GM19193 (cell line): Measurements from ENCODE around the gene TMEM161B.

Experiments
- POLR2A ChIP-seq: IDR thresholded peaks from 4 replicates; pipeline ENCODE4 v1.6.1; 2011; ENCODE audit not compliant: insufficient read depth, insufficient read length; ENCODE audit errors: extremely low read depth

Gene TMEM161B

DNA sequence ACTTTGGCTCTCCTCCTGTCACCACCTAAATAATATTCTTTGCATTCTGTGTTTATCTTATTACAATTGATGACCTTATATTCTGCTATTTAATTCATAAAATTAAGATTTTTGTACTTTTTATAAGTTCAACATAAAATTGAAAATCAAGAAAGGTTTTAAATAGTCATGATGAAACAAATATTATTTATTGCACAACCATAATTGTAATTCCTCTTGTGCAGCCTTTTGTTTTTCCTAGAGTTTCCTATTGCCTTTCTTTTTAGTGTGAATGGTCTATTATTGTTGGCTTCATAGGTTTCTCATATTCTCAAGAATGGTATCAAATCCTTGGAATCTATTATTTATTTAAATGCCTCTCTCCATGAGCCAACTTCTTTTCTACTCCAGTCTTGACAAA is 117.9 kb downstream of the TMEM161B start:
- no peak for TF ChIP-seq POLR2A

DNA sequence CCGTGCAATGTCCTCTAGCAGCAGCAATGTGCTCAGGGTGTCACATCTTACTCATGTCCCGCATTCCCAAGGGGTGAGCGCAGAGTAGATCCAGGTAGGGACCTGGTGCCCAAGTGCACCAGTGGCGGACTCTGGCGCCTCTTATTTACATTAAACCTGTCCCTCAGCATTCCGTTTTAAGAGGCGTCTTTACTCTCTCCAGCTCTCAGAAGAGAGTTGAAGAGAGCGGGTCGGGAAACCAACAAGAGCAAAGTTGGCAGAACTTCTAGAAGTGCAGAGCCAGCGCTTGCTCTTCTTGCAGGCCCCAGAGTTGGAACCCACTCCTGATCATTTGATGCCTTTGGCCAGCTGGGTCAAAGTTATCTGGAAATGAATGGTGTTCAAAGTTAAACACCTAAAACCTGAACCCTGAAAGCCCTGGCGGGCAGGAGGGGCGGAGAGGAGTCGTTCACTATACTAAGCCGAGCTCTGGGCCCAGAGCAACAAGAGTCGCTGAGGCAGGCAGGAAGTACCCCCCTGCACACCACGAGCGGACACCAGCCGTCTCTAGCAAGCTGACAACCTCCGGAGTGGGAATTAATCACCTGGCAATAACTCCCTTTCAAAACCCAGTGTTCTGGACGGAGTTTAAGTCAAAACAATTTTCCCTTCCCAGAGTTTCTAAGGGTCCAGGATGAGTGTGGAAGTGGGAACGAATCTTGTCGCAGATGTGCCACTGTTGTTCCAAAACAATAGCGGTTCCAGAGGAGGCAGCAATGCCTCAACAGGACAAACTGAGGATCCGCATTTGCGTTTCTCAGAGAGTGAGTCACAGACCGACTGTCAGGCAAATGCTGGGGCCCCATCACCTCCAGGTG is 122.8 kb downstream of the TMEM161B start:
- TF ChIP-seq POLR2A: no peak

DNA sequence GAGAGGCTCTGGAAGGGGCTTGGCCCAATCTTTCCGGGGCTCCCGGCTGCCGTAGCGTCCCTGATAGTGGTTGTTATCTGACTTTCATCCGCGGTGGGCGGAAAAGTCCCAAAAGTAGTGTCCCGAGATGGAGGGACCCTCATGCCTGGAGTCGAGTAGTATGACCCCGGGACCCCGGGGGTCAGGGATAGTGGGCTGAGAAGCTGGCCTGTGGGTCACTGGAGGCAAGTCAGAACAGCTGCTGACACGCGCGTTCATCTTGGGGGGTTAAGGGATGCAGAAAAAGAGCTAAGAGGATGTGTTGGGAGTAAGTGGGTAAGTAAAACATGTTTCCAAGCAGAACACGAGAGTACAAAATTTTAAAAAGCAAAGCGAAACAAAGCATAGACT is 123.4 kb downstream of the TMEM161B start:
- no peak for TF ChIP-seq POLR2A
